LHCN-M2 (cell line): ENCODE data around the gene HIPK2. TPM values are rescaled to one million over a fixed set of nuclear protein-coding genes. Genes with fewer than 3 reads are reported as not detected.

Source experiments
- total RNA-seq: library from RNA; depleted of rRNA; stranded (reverse); fragments of >200 nt; gene quantifications from 2 replicates; pipeline ENCODE4 v1.2.3, GENCODE V29; 2014; rRNA removed

HIPK2 gene
- total RNA-seq, 1 experiment from 2014 or later: 61.3 TPM

Other genes with a start within 250 kb of the HIPK2 start
- 7.2 and 8.4 TPM in 2 replicates for gene TBXAS1, start 51.3 kb upstream of the HIPK2 start, total RNA-seq